Neural progenitor cell (in vitro differentiated cells): ENCODE measurements around the gene PACRGL. TPM values are rescaled to one million over a fixed set of nuclear protein-coding genes. Genes with fewer than 3 reads are reported as not detected.
A peak's percentile ranks its signal among the peaks of the same experiment; 100 is the strongest.

Experiments
- DNase-seq: peaks from one replicate; pipeline ENCODE4 v3.0.0-alpha.2; 2016; ENCODE audit warnings: low spot score
- H2AFZ ChIP-seq: fragments of 200-600 bp; sonication (generic); replicated peaks from 2 replicates; pipeline ENCODE4 v1.6.1; 2016; ENCODE audit warnings: antibody characterized with exemption
- H3F3A ChIP-seq: fragments of 200-600 bp; sonication (generic); 2 replicates; pipeline ENCODE4 v1.6.1; 2016; ENCODE audit warnings: antibody characterized with exemption, low read depth
- H3K27ac ChIP-seq: fragments of 200-600 bp; sonication (generic); 2 replicates; pipeline ENCODE4 v1.5.1; 2016; ENCODE audit warnings: mild to moderate bottlenecking
- H3K27me3 ChIP-seq: fragments of 200-600 bp; sonication (generic); 2 replicates; pipeline ENCODE4 v1.6.1; 2016; ENCODE audit warnings: mild to moderate bottlenecking, moderate library complexity
- H3K36me3 ChIP-seq: fragments of 200-600 bp; sonication (generic); 2 replicates; pipeline ENCODE4 v1.5.1; 2016
- H3K4me1 ChIP-seq: fragments of 200-600 bp; sonication (generic); 2 replicates; pipeline ENCODE4 v1.6.1; 2016; ENCODE audit warnings: mixed run types
- H3K4me2 ChIP-seq: fragments of 200-600 bp; sonication (generic); 2 replicates; pipeline ENCODE4 v1.6.1; 2016
- H3K4me3 ChIP-seq: fragments of 200-600 bp; sonication (generic); 2 replicates; pipeline ENCODE4 v1.5.1; 2016
- H3K79me2 ChIP-seq: fragments of 200-600 bp; sonication (generic); 2 replicates; pipeline ENCODE4 v1.6.1; 2016; ENCODE audit warnings: low read depth
- H3K9ac ChIP-seq: fragments of 200-600 bp; sonication (generic); 2 replicates; pipeline ENCODE4 v1.6.1; 2016
- H3K9me3 ChIP-seq: fragments of 200-600 bp; sonication (generic); 2 replicates; pipeline ENCODE4 v1.5.1; 2016; ENCODE audit warnings: low read depth
- H4K20me1 ChIP-seq: fragments of 200-600 bp; sonication (generic); 2 replicates; pipeline ENCODE4 v1.6.1; 2016; ENCODE audit warnings: low read depth
- H3K27ac Mint-ChIP-seq: 3 replicates; pipeline ENCODE4 v1.8.0; 2021; ENCODE audit warnings: mixed read lengths
- H3K27me3 Mint-ChIP-seq: 2 replicates; pipeline ENCODE4 v1.8.0; 2022; ENCODE audit warnings: low read depth, mild to moderate bottlenecking, inconsistent platforms, moderate library complexity, mixed read lengths; ENCODE audit not compliant: insufficient read depth
- H3K36me3 Mint-ChIP-seq: 3 replicates; pipeline ENCODE4 v1.8.0; 2021; ENCODE audit warnings: mixed read lengths
- H3K4me1 Mint-ChIP-seq: 3 replicates; pipeline ENCODE4 v1.8.0; 2021; ENCODE audit warnings: mixed read lengths
- H3K4me3 Mint-ChIP-seq: 3 replicates; pipeline ENCODE4 v1.8.0; 2021; ENCODE audit warnings: mild to moderate bottlenecking, moderate library complexity, mixed read lengths
- H3K9me3 Mint-ChIP-seq: 3 replicates; pipeline ENCODE4 v1.8.0; 2020; ENCODE audit warnings: mixed read lengths
- EZH2 ChIP-seq: fragments of 200-600 bp; sonication (generic); IDR thresholded peaks from 2 replicates; pipeline ENCODE4 v1.6.1; 2017; ENCODE audit warnings: antibody characterized with exemption, mild to moderate bottlenecking, moderate library complexity
- EZH2phosphoT487 ChIP-seq: fragments of 200-600 bp; sonication (generic); IDR thresholded peaks from 2 replicates; pipeline ENCODE4 v1.6.1; 2017; ENCODE audit warnings: antibody characterized with exemption
- total RNA-seq: library from RNA; depleted of rRNA; stranded (reverse); fragments of >200 nt; gene quantifications from 2 replicates; pipeline ENCODE4 v1.2.3, GENCODE V29; 2015; ENCODE audit warnings: low replicate concordance
- TF ChIP-seq, protein P1 (sequence below): fragments of 200-600 bp; sonication (generic); IDR thresholded peaks from 2 replicates; pipeline ENCODE4 v1.5.1; 2017; ENCODE audit warnings: antibody characterized with exemption, mild to moderate bottlenecking

PACRGL gene
- total RNA-seq, 1 donor from 2014 or later, result 27.0 TPM

DNA sequence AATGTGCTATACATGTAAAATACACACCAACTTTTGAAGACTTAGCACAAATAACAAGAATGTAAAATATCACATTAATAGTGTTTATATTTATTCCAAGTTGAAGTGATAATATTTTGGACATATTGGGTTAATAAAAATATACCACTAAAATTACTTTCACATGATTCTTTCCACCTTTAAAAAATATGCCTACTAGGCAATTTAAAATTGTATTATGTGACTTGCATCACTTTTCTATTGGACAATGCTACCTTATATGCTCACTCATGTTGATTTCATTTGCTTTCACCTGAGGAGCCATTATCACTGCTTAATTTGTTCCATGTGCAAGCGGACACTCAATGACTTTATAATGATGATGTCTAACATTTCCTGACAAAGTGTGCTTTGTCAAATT, 3.4 kb upstream of the PACRGL start:
- H3F3A ChIP-seq, result no peaks in the 10 kb centered on the region
- DNase-seq, result no peak
- no peak overlapping the region for H3K4me3 ChIP-seq
- H3K36me3 ChIP-seq, result no peaks in the 10 kb centered on the region
- Mint-ChIP-seq H3K9me3 (no peaks in the 10 kb centered on the region), H3K4me1 (peaks cover 21% of the 10 kb centered on the region), H3K36me3 (no peaks in the 10 kb centered on the region), H3K27ac (no peak overlapping the region), H3K27me3 (peaks cover 2% of the 10 kb centered on the region), H3K4me3 (no peak overlapping the region)
- H3K9ac ChIP-seq, result no peak overlapping the region
- no peak overlapping the region for H2AFZ ChIP-seq
- TF ChIP-seq, protein P1, sequence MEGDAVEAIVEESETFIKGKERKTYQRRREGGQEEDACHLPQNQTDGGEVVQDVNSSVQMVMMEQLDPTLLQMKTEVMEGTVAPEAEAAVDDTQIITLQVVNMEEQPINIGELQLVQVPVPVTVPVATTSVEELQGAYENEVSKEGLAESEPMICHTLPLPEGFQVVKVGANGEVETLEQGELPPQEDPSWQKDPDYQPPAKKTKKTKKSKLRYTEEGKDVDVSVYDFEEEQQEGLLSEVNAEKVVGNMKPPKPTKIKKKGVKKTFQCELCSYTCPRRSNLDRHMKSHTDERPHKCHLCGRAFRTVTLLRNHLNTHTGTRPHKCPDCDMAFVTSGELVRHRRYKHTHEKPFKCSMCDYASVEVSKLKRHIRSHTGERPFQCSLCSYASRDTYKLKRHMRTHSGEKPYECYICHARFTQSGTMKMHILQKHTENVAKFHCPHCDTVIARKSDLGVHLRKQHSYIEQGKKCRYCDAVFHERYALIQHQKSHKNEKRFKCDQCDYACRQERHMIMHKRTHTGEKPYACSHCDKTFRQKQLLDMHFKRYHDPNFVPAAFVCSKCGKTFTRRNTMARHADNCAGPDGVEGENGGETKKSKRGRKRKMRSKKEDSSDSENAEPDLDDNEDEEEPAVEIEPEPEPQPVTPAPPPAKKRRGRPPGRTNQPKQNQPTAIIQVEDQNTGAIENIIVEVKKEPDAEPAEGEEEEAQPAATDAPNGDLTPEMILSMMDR, result no peak
- H3K4me1 ChIP-seq, result peaks cover 5% of the 10 kb centered on the region
- no peaks in the 10 kb centered on the region for H3K9me3 ChIP-seq
- no peak overlapping the region for H3K27ac ChIP-seq
- H4K20me1 ChIP-seq, result no peaks in the 10 kb centered on the region
- H3K4me2 ChIP-seq, result no peak overlapping the region
- peaks cover 14% of the 10 kb centered on the region for H3K79me2 ChIP-seq
- H3K27me3 ChIP-seq, result no peaks in the 10 kb centered on the region

DNA sequence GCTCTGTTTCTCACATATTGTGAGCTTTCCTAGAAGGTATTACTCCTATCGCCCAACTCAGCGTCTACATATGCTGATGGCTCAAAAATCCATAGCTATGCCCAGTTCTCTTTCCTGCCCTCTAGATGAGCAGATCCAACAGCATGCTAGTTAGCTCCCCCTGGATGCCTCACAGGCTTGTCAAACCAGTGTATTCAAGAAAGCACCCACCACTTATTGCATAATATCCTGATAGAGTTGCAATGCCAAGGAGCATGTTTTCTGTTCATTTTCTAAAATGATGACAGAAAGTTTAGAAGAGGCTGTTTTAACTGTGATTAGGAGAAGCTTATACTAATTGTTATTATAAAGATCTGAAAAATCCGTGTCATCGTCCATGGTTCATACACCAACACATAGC, 1.9 kb upstream of the PACRGL start:
- H3K4me3 Mint-ChIP-seq, result no peak overlapping the region

DNA sequence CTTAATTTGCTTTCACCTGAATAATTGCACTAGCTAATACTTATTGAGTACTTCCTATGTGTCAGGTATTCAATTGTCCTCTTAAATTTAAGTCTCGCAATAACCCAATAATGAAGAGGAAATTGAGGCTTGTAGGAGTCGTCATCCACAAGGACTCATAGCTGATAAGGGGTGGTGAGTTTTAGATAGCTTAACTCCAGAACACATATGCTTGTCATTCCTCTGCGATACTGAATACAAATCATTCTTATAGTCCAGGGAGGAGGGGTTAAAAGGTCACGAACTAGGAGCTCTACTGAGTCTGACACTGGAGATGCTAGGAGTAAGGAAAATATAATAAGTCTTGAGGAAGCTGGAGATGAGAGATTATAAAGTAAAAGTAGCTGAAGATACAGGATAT, 1.4 kb upstream of the PACRGL start:
- no peak overlapping the region for H3K4me2 ChIP-seq
- no peak for DNase-seq
- H3K36me3 ChIP-seq, result no peaks in the 10 kb centered on the region
- no peaks in the 10 kb centered on the region for H4K20me1 ChIP-seq
- H2AFZ ChIP-seq, result peak overlapping the region; percentile 2
- H3K79me2 ChIP-seq, result peaks cover 34% of the 10 kb centered on the region
- H3F3A ChIP-seq, result no peaks in the 10 kb centered on the region
- H3K27me3 Mint-ChIP-seq, result no peaks in the 10 kb centered on the region
- H3K27me3 ChIP-seq, result no peaks in the 10 kb centered on the region
- H3K27ac ChIP-seq, result no peak overlapping the region
- no peaks in the 10 kb centered on the region for H3K9me3 Mint-ChIP-seq
- H3K9ac ChIP-seq, result no peak overlapping the region
- no peaks in the 10 kb centered on the region for H3K9me3 ChIP-seq
- TF ChIP-seq EZH2, result no peak
- TF ChIP-seq, protein P1, result no peak
- TF ChIP-seq EZH2phosphoT487, result no peak
- peaks cover 5% of the 10 kb centered on the region for H3K4me1 ChIP-seq
- peaks cover 25% of the 10 kb centered on the region for H3K4me1 Mint-ChIP-seq
- peak overlapping the region; percentile 93 for H3K27ac Mint-ChIP-seq
- peak overlapping the region; percentile 75 for H3K4me3 Mint-ChIP-seq
- no peak overlapping the region for H3K4me3 ChIP-seq
- no peaks in the 10 kb centered on the region for H3K36me3 Mint-ChIP-seq

More for the DNA sequence above, 1.9 kb upstream of the PACRGL start:
- H3K9me3 ChIP-seq, result no peaks in the 10 kb centered on the region
- no peak overlapping the region for H3K27ac Mint-ChIP-seq
- H3K27me3 ChIP-seq, result no peaks in the 10 kb centered on the region
- H3K36me3 Mint-ChIP-seq, result no peaks in the 10 kb centered on the region
- H3K36me3 ChIP-seq, result no peaks in the 10 kb centered on the region
- H4K20me1 ChIP-seq, result no peaks in the 10 kb centered on the region
- peak overlapping the region; percentile 2 for H2AFZ ChIP-seq
- H3K4me3 ChIP-seq, result no peak overlapping the region
- H3K4me1 ChIP-seq, result peaks cover 5% of the 10 kb centered on the region
- H3K27me3 Mint-ChIP-seq, result no peaks in the 10 kb centered on the region
- no peak overlapping the region for H3K4me2 ChIP-seq
- DNase-seq, result no peak
- no peaks in the 10 kb centered on the region for H3K9me3 Mint-ChIP-seq
- no peaks in the 10 kb centered on the region for H3F3A ChIP-seq
- peaks cover 30% of the 10 kb centered on the region for H3K79me2 ChIP-seq
- H3K9ac ChIP-seq, result no peak overlapping the region
- H3K4me1 Mint-ChIP-seq, result peaks cover 25% of the 10 kb centered on the region
- H3K27ac ChIP-seq, result no peak overlapping the region
- no peak for TF ChIP-seq EZH2phosphoT487
- TF ChIP-seq, protein P1, result no peak
- TF ChIP-seq EZH2, result no peak
